Neural cell (in vitro differentiated cells): Measurements from ENCODE around the gene TSPAN33.

ENCODE experiments used
- CTCF ChIP-seq: fragments of 450-650 bp; IDR thresholded peaks from 2 replicates; pipeline ENCODE4 v1.5.1; 2014; ENCODE audit warnings: antibody characterized with exemption, mild to moderate bottlenecking, moderate library complexity; ENCODE audit not compliant: poor library complexity, severe bottlenecking
- EZH2 ChIP-seq: fragments of 200-600, 300-800 bp; shearing (Covaris generic), sonication (generic); IDR thresholded peaks from 2 replicates; pipeline ENCODE4 v1.6.1; 2014; ENCODE audit warnings: antibody characterized with exemption, low read length, borderline replicate concordance, mild to moderate bottlenecking; ENCODE audit not compliant: insufficient read depth, poor library complexity, severe bottlenecking

GRCh38 chr7:129205987-129206785 is 61.7 kb downstream of the TSPAN33 start:
- no peak for TF ChIP-seq CTCF
- TF ChIP-seq EZH2 = no peak
